Stimulated activated CD8-positive, alpha-beta memory T cell treated with anti-CD3 and anti-CD28 coated beads, Interleukin-15, amount 100 ng/mL, for 1 hour (primary cell): ENCODE results near the gene DOCK2.
"Not testable (repeated sequence)": the region's sequence is repeated elsewhere in the genome, so short reads cannot be mapped to it uniquely, and the experiment has no call there.

Experiments
- DNase-seq: peaks from one replicate; pipeline ENCODE4 v3.0.0-alpha.2; 2020; ENCODE audit warnings: low read depth

The DOCK2 gene

DNA sequence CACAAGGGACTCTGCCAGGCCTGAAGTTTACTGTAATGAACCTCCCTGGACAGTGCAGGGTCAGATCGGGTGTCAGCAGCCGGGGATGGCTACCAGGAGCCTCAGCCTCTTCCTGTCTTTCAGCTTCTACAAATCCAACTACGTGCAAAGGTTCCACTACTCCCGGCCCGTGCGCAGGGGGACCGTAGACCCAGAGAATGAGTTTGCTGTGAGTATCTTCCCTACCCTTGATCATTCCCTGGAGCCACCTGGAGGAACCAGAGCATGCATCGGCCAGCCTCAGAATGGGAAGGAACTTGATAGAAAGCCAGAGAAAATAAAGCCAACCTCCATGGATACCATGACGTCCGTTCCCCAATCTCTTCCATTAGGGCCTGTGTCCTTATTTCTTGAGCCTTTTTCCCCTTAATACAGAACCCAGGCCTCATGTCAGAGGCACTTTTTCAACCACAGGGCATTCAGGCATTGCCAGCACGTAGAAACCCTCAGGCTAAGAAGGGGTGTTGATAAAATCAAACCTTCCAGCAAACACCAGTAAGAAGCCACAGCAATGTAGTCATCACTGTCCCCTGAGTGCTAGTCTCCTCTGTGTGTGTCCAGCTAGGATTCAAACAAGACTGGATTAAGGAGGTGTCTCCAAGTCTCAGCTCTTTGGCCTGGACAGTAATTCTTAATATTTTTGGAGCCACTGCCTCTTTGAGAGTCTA, 419.6 kb downstream of the DOCK2 start:
- no peak for DNase-seq

DNA sequence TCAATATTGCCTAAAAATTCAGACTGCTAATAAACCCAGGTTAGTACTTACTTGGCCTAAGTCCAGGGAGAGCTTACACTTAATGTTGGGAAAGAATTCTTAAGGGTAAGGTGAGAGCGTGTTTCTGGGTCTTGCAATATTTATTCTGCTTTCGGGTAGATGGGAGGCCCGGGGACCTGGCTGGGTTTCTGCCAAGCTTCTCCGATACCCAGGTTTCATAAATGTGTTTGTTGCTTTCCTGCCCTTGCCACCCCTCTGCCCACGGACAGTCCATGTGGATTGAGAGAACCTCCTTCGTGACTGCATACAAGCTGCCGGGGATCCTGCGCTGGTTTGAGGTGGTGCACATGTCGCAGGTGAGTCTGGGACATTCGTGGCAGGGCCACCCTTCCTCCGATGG, 420.2 kb downstream of the DOCK2 start:
- DNase-seq, result no peak

DNA sequence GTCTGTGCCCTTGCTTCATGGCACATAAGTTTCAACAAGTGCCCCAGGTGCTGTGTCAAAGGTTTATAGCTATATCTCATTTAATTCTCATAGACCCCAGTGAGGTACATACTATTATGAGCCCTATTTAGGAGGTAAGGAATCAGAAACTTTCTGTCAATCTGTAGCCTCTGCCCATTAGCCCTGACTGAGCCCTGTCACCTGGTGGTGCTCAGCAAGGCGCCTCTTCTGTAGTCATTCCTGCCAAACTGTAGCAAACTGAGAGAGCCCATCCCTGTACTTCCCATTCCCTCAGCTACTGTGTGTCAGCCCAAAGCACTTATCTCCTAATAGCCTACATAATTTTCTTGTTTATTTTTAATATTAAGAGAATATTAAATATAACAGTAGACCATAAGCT, 422.1 kb downstream of the DOCK2 start:
- DNase-seq, result no peak

DNA sequence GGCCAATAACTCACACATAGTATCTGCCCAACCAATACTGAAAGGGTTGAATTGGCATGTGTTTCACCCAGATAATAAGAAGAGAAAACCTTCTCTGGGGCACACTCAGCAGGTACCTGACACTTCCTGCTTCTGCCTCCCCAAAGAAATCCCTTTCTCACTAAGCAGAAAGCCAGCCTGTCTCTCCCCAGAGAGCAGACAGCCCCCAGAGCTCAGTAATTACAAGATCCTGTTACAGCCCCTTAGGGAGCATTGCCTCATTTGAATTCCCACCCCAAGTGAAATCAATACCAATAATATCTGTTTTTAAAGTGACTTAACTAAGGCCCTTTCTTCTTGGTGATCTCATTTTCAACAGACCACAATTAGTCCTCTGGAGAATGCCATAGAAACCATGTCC, 430.1 kb downstream of the DOCK2 start:
- DNase-seq, result no peak

DNA sequence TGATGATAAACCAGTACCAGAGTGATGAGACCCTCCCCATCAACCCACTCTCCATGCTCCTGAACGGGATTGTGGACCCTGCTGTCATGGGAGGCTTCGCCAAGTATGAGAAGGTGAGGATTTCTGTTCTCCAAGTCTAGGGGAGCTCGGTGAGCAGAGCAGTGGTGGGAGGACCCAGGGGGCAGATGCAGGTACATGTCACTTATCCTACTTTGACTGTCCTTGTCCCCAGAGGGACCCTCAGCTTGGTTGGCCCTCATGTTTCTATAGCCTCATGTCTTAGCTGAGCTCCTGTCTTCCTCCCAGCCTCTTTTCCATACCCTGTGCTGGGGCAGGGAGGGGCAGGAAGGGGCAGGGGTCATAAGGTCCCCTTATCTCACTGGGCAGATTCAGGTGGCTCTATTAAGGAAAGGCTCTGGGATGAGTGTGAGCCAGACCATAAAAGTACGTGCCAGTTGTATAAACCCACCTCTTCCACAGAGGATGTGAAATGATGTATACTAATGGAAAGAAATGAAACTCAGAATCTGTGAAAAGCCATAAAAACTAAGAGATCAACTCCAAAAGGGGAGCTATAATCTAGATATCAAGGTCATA, 430.6 kb downstream of the DOCK2 start:
- DNase-seq, result no peak

DNA sequence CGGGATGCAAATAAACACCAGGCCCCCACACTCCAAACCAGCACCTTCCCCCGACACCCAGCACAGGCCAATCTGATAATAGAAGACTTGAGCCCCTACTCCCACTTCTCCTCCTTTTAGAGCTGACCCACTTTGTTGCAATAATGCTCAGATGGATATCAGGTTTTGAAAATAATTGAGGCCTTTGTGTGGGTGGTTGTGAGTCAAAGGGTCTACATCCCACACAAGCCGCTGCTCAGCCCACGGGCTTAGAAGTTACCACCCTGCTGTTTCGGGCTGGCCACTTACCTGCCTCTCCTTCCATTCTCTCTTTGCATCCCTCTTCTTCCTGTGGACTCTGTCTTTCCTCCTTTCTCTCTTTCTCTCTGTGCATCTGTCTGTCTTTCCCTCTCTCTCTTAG, 432.4 kb downstream of the DOCK2 start:
- DNase-seq, result no peak

DNA sequence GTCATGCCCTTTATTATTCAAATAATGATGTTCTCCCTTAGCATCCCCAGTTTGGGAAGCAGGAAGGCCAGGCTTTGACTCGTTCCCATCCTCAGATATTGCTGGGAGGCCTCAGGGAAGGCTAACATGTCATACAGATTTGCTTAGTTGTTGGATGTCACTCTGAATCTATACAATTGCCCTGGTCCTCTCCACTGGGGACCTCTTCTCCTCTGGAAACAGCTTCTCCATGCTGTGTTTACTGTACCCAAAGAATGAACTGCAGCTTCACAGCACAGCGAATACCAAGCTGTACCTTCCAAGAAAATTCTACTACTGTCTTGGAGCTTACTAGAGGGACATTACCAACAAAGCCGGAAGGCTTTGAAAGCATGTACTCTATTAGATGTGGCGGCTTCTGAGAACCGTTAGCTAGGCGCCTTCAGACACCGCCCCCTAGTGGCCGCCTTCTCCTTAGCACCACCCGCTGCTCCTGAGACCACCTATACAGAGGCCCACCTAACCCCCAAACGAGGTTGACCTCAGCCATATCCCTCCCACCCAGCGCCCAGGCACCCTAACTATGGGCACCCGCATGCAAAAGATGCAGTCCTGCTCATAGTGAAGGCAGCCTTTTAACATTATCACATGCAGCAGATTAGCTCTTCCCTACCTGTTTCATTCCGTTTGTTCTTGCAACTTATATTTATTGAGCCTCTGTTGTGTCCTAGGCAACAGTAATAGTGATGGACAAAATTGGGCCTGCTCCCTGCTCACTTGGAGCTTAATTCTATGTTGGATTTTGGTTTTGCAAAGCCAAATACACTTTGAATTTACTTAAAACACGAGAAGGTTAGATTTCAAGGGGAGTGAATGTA, 433.7 kb downstream of the DOCK2 start:
- DNase-seq, result no peak

DNA sequence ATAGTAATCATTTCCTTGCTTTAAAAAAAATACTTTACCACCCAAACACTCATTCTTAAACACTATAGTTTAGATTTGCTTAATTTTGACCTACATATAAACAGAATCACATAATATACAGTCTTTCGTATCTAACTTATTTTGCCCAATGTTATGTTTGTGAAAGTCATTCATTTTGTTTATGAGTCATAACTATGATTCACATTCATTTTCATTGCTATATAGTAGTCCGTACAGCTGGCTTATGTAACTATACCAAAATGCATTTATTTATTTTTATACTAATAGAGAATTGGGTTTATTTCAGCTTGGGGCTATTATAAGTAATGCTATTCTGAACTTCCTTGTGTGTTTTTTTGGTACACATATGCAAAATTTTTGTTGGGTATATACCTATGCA, 434.7 kb downstream of the DOCK2 start:
- no peak for DNase-seq

DNA sequence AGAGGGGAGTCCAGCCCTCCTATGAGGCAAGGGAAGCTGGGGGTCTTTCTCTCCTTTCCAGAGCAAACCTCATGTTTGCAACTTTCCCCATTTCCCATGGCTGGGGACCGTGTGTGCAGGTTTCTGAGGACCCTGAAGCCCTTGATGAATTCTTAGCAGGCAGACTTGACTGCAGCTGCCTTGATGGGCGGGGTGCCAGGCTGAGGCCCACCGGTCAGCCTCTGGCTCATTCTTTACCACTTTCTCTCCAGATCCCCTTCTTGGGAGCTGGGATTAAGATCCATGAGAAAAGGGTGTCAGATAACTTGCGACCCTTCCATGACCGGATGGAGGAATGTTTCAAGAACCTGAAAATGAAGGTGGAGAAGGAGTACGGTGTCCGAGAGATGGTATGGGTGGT, 438.6 kb downstream of the DOCK2 start:
- no peak for DNase-seq

DNA sequence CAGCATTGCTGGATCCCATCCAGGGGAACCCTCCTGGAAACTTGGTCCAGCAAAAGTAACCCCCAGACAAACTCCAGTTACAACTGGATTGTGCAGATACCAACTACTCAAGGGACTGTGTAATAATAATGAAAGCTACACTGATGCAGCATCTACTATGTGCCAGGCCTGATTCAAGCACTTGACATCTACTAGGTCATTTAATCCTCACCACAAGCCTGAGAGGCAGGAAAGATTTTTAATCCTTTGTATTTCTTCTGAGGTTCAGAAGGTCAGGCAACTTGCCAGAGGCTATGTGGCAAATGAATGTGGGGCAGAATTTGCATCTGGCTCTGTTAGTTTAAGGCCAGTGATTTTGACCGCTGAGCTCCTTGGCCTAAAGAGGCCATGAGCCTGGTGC, 439.1 kb downstream of the DOCK2 start:
- DNase-seq, result no peak

DNA sequence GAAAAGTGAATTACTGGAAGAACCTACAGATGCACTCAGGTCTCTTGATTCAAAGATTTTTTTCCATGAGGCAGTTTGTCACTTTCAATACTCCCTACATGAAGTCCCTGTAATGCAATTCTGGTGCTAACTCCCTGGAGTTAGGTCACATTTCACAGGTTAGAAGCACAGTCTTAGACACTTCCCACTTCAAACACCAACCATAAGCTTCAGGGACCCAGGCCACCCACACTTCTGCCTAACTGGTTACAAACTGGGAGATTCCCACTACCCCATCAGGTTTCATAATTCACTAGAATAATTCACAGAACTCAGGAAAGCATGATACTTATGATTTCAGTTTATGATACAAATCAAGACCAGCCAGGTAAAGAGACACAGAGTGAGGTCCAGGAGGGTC, 439.7 kb downstream of the DOCK2 start:
- DNase-seq, result no peak

DNA sequence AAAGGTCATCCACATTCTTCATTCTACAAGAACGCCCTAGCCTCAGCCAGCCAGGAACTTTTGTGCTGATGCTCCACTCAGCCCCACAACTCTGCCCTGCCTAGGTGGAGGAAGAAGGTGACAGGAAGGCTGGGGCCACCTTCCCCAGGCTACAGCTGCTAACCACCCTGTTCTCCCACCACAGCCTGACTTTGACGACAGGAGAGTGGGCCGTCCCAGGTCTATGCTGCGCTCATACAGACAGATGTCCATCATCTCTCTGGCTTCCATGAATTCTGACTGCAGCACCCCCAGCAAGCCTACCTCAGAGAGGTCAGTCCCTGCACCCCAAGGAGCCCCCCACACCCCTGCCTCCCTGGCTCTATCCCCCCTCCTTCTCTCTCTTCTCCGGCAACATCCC, 440.5 kb downstream of the DOCK2 start:
- no peak for DNase-seq

DNA sequence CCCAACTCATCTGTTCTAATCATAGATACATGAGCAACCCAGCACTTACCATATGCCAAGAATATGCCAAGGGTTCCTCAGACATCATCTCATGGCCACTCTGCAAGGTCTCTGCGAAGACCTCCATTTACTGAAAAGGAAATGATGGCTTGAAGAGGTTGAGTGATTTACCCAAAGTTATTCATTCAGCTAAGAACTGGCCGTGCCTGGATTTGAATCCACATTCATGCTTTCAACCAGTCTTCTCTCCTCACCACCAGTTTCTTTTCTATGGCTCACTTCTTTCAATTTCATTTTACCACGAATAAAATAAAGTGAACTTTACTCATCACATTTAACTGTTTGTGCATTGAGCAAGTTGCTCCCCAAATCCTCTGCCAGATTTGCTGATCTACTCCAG, 441.4 kb downstream of the DOCK2 start:
- no peak for DNase-seq

DNA sequence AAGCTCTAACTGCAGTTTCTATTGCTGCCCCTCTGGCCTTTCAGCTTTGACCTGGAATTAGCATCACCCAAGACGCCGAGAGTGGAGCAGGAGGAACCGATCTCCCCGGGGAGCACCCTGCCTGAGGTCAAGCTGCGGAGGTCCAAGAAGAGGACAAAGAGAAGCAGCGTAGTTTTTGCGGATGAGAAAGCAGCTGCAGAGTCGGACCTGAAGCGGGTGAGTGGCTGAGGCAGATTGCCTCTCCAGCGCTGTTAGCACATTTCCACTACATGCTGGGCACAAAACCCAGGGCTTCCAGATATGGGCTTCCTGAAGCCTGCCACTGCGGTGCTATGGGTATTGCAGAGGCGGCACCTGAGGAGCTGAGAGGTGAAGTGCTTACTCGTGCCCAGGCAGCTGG, 441.9 kb downstream of the DOCK2 start:
- DNase-seq, result no peak

DNA sequence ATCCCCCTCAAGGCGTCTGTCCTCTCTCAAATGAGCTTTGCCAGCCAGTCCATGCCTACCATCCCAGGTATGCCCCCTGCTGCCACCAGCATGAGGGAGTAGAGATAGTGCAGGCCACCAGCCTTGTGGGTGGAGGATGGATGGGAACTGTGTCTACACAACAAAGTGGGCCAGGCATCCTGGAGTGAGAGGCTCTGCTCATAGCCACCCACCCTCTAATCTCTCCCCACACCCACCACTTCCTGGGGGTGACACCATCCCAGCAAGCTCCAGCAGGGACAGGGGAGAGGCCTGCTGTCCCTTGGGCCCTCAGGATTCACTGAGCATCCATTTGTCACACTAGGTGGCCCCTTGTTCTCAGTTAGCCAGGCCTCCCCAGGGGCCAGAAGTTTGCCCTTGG, 443.1 kb downstream of the DOCK2 start:
- DNase-seq, result no peak

DNA sequence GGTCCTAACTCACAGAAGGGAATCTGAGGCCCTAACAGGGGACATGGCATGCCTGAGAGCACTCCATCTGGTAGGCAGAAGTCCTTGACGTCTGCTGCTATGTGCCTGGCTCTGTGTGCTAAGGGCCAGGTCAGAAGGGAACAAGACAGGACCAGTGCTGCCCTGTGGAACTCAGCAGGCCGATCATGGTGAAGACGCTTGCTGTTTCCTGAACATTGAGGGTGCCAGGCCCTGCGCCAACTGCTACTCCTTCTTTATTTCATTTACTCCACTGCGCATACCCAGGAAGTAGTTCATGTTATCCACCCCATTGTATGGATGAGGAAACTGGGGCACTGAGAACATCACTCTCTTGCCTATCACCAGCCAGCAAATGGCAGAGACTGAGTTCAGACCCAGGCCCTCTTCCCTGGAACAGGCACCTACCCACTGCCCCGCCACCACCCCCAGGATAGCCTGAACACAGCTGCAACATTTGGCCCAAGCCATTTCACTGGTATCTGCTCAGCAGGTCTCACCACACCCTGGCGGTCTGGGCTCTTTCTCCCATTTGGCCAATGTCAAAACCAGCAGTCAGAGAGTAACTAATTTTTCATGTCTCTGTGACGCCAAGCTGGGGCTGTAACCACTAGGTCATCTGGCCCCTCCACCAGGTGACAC, 443.8 kb downstream of the DOCK2 start:
- DNase-seq, result no peak

DNA sequence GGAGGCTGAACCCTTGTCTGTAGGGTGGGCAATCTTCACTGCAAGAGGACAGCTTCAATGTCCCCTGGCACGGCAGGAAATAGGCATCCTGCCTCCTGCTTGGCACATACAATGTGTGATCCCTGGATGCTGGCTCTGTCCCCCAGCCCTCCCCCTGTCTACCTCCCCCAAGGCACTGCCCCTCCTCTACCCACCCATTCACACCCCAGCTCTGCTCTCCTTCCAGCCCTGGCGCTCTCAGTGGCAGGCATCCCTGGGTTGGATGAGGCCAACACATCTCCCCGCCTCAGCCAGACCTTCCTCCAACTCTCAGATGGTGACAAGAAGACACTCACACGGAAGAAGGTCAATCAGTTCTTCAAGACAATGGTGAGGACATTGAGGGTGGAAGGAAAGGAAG, 444.5 kb downstream of the DOCK2 start:
- DNase-seq, result no peak

DNA sequence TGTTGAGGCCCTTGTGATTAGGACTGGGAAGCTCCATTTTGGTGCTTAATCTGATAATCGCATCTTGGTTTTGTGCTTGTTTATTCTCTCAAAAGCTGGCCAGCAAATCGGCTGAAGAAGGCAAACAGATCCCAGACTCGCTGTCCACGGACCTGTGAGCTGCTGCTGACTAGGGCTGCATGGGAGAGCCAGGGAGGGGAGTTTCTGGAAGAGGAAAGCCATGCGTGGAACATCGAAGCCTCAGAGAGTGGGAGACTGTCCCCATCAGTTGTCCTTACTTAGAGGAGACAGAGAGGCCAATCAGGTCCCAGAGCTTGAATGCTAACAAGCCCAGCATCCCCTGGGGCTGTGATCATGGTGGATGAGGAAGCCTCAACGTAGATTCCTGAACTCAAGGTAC, 445.6 kb downstream of the DOCK2 start:
- no peak for DNase-seq

DNA sequence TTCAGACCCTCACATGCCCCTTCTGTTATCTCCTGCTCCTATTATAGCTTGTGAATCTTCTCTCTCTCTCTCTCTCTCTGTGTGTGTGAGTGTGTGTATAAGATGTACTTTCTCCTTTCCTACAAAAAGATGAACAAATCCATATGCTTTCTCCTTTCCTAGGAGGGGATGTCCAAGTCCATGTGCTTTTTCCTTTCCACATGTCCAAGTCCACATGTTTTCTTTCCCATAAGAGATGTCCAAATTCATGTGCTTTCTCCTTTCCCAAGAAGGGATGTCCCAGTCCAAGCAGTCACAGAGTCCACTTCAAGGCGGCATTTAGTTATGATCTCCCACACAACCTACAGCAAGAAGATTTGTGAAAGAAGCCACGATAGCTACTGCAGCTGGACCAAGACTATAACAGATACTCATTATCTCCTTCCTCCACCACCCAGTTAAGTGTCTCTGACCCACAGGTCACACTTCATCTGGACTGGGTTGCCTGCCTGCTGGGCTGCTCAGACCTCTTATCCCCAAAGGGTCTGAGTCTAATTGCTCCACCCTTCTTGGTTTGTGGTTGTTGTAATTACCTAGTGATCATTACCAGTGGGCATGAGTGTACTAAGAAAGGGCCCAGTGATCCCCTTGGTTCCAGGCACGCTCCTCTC, 450.2 kb downstream of the DOCK2 start:
- no peak for DNase-seq

DNA sequence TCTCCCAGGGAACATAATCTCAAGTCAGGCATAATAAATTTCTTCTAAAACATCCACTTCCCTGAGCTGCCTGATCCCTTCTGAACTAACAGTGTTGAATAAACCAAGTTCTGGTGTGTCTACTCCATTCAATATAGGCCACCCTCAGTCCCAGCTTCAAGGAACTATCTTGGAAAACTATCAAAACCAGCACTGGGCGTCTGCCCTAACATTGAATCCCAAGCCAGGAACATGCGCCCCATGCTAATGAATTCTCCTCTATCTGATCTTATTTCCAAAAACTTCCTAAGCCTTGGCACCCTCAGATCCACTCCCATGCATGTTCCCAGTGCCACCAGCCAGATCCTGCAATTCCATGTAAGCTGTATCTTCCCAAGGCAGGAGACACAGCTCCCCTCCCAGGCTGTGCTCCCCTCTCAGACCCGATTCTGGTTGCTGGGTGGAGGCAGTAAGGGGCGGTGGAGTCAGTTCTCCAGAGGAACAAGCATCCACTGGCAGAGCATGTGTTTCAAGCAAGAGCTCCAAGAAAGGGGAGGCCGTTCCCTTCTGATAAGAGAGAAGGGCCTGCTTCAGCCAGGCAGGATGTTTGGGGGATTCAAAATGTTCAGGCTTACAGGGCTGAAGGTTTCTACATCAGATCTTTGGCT, 455.5 kb downstream of the DOCK2 start:
- no peak for DNase-seq

DNA sequence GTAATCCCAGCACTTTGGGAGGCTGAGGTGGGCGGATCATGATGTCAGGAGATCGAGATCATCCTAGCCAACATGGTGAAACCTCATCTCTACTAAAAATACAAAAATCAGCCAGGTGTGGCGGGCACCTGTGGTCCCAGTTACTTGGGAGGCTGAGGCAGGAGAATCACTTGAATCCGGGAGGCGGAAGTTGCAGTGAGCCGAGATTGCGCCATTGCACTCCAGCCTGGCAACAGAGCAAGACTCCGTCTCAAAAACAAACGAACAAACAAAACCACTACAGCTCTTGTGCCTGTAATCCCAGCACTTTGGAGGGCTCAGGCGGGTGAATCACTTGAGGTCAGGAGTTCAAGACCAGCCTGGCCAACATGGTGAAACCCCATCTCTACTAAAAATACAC, 457.3 kb downstream of the DOCK2 start:
- DNase-seq, result not testable (repeated sequence)

DNA sequence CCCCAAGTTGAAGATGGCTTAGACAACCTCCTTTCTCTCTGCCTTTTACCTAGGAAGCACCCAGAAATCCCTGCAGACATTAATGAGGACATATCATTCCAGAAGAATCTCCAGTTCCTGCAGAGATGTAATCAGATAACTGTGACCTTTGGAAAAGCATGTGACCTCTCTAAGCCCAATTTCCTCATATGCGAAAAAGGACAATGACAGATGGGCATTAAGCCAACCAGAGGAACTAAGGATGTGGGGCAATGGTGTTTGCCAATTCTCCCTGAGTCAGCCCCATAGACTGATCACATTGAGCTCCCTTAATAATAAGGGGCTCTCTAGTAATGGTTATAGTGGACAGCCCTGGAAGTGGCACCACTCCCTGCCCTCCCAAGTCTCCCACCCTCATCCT, 458.6 kb downstream of the DOCK2 start:
- no peak for DNase-seq
